Endothelial cell of umbilical vein (primary cell): ENCODE measurements around the gene ATXN1. TPM values are rescaled to one million over a fixed set of nuclear protein-coding genes. Genes with fewer than 3 reads are reported as not detected.

Experiments used
- BruUV-seq: library from RNA; stranded (reverse); fragments of 400-500 nt; replicated peaks from 2 replicates; lab custom pipeline; 2021; lab: Mats Ljungman, UMichigan
- CTCF ChIA-PET: fragments of 300-600, 350-600 bp; sonication (Branson Sonifier 250); formaldehyde crosslinking; loops from one replicate; lab custom pipeline; 2021; ENCODE audit warnings: antibody characterized with exemption, inconsistent platforms; lab: Charles Lee
- POLR2A ChIA-PET: fragments of 300-600, 350-600 bp; sonication (Branson Sonifier 250); formaldehyde crosslinking; loops from one replicate; lab custom pipeline; 2021; ENCODE audit warnings: antibody characterized with exemption, inconsistent platforms; lab: Charles Lee
- DNase-seq: peaks from one replicate; pipeline ENCODE4 v3.0.0-alpha.2; 2011; ENCODE audit warnings: low read depth, low spot score
- FAIRE-seq: peaks from 2 replicates; lab custom pipeline; 2011; peaks lifted over from hg19 to GRCh38; lab: Jason Lieb, UNC
- H2AFZ ChIP-seq: 2 replicates; pipeline ENCODE4 v1.6.0; 2012; ENCODE audit warnings: low read depth, low read length, control low read depth, inconsistent platforms
- H3K27ac ChIP-seq: 2 replicates; pipeline ENCODE4 v1.5.1; 2011; ENCODE audit warnings: low read depth, mild to moderate bottlenecking, control low read depth, low read length, moderate library complexity; ENCODE audit not compliant: insufficient read depth
- H3K27me3 ChIP-seq, 2 experiments: 2 replicates each; pipeline versions ENCODE4 v1.6.0 to v1.6.1; 2011; ENCODE audit warnings: low read length in 2 of 2, mixed read lengths in 1 of 2; ENCODE audit not compliant: control insufficient read depth in 2 of 2, insufficient read depth in 2 of 2
- H3K36me3 ChIP-seq, 2 experiments: 2 replicates in 1 of 2; 3 replicates in 1 of 2; pipeline ENCODE4 v1.5.1; 2011; ENCODE audit warnings: low read length in 2 of 2, mild to moderate bottlenecking in 1 of 2, moderate library complexity in 1 of 2; ENCODE audit not compliant: control insufficient read depth in 2 of 2, insufficient read depth in 2 of 2; ENCODE audit errors: extremely low read depth in 1 of 2
- H3K4me1 ChIP-seq: 3 replicates; pipeline ENCODE4 v1.5.1; 2011; ENCODE audit warnings: mild to moderate bottlenecking, low read length; ENCODE audit not compliant: control insufficient read depth, insufficient read depth; ENCODE audit errors: extremely low read depth
- H3K4me2 ChIP-seq: 2 replicates; pipeline ENCODE4 v1.6.1; 2011; ENCODE audit warnings: low read length, control low read depth, mixed read lengths; ENCODE audit not compliant: insufficient read depth
- H3K4me3 ChIP-seq, 3 experiments: fragments of 200-600 bp in 1 of 3; sonication (generic), shearing (Covaris generic) in 1 of 3; replicated peaks in 1 of 3; 2 replicates each; pipeline ENCODE4 v1.5.1; 2011 to 2016; ENCODE audit warnings: control low read depth in 3 of 3, low read length in 3 of 3, mild to moderate bottlenecking in 2 of 3, inconsistent platforms in 1 of 3, low read depth in 1 of 3, moderate library complexity in 1 of 3; ENCODE audit not compliant: insufficient read depth in 1 of 3
- H3K79me2 ChIP-seq: 2 replicates; pipeline ENCODE4 v1.6.0; 2012; ENCODE audit warnings: low read length, inconsistent platforms; ENCODE audit not compliant: control insufficient read depth, insufficient read depth
- H3K9ac ChIP-seq: replicated peaks from 2 replicates; pipeline ENCODE3; 2011; ENCODE audit warnings: low read length, control low read depth; ENCODE audit not compliant: insufficient read depth; ENCODE audit errors: extremely low read depth
- H3K9me1 ChIP-seq: replicated peaks from 3 replicates; pipeline ENCODE4 v1.6.0; 2011; ENCODE audit warnings: mild to moderate bottlenecking, low read length; ENCODE audit not compliant: control insufficient read depth, insufficient read depth; ENCODE audit errors: extremely low read depth
- H3K9me3 ChIP-seq: replicated peaks from 2 replicates; pipeline ENCODE4 v1.5.1; 2012; ENCODE audit warnings: low read length, inconsistent platforms; ENCODE audit not compliant: control insufficient read depth, insufficient read depth
- H4K20me1 ChIP-seq: replicated peaks from 2 replicates; pipeline ENCODE3; 2011; ENCODE audit warnings: mild to moderate bottlenecking, low read length; ENCODE audit not compliant: control insufficient read depth, insufficient read depth; ENCODE audit errors: extremely low read depth
- EZH2 ChIP-seq: IDR thresholded peaks from 2 replicates; pipeline ENCODE4 v1.6.1; 2012; ENCODE audit warnings: borderline replicate concordance, low read depth, mild to moderate bottlenecking, moderate library complexity, low read length, inconsistent platforms; ENCODE audit not compliant: severe bottlenecking
- FOS ChIP-seq: IDR thresholded peaks from 2 replicates; pipeline ENCODE4 v1.6.1; 2011; ENCODE audit warnings: mild to moderate bottlenecking, low read length, moderate library complexity, borderline replicate concordance; ENCODE audit not compliant: insufficient read depth
- GATA2 ChIP-seq: IDR thresholded peaks from 2 replicates; pipeline ENCODE4 v1.7.0; 2011; ENCODE audit warnings: low read depth, mild to moderate bottlenecking, moderate library complexity, mixed read lengths, low read length; ENCODE audit not compliant: insufficient read length, insufficient read depth
- JUN ChIP-seq: IDR thresholded peaks from 2 replicates; pipeline ENCODE4 v1.6.1; 2011; ENCODE audit warnings: borderline replicate concordance, low read depth; ENCODE audit not compliant: insufficient read length, insufficient read depth
- MAX ChIP-seq: IDR thresholded peaks from 2 replicates; pipeline ENCODE4 v1.6.1; 2011; ENCODE audit not compliant: insufficient read depth, insufficient read length
- MYC ChIP-seq: IDR thresholded peaks from one replicate; pipeline ENCODE4 v1.6.1; 2011; ENCODE audit warnings: mild to moderate bottlenecking, low read depth, low read length
- POLR2A ChIP-seq: IDR thresholded peaks from 2 replicates; pipeline ENCODE4 v1.6.1; 2012; ENCODE audit warnings: low read depth, mild to moderate bottlenecking, control low read depth, low read length
- POLR2AphosphoS5 ChIP-seq: IDR thresholded peaks from 2 replicates; pipeline ENCODE4 v1.6.1; 2012; ENCODE audit warnings: low read depth, mild to moderate bottlenecking, control low read depth, low read length, moderate library complexity; ENCODE audit not compliant: insufficient read depth
- dilution Hi-C: fragments of 300-500 bp; cut with MboI; formaldehyde crosslinking; loops from one replicate; pipeline ENCODE4 v1.15.0; 2019; ENCODE audit warnings: low sequenced_read_pairs; ENCODE audit not compliant: extremely low pct_ligation_motif_present
- intact Hi-C: fragments of 100-400 bp; cut with micrococcal nuclease; formaldehyde crosslinking; loops from one replicate; pipeline ENCODE4 v1.10.0; 2022
- polyA plus RNA-seq, 4 experiments: library from polyadenylated mRNA; depleted of rRNA in 3 of 4; stranded (reverse) in 3 of 4; unstranded in 1 of 4; fragments of >200 nt; gene quantifications; 2 replicates each; pipeline versions ENCODE4 v1.2.1 to v1.2.3, GENCODE V29; 2011 to 2012; ENCODE audit warnings: missing spikeins in 1 of 4
- total RNA-seq: library from RNA; stranded (reverse); gene quantifications from 2 replicates; pipeline ENCODE4 v1.2.3, GENCODE V29; 2021

ATXN1 gene
- total and polyA plus RNA-seq, 2 donors (not counting 3 experiments of a cell fraction or from before 2014, with no cell fraction given), result 16.4 to 33.0 TPM

- no TSS peak for BruUV-seq
- H3K4me3 ChIP-seq, result no peak overlapping the region
- H3K27ac ChIP-seq, result no peak overlapping the region
- ChIA-PET CTCF (interaction anchor here (1.4 kb wide), 1 partner anchor 27 kb away, joined by 4 read pairs; no protein-coding TSS in a partner anchor), POLR2A (no interaction called here)
- DNase-seq, result no peak
- H2AFZ ChIP-seq, result no peak overlapping the region
- no peaks in the 10 kb centered on the region for H3K27me3 ChIP-seq
- TF ChIP-seq MYC (no peak), POLR2A (no peak)
- no peaks in the 10 kb centered on the region for H3K79me2 ChIP-seq
- dilution Hi-C loops (no loop called here), intact Hi-C loops (no loop called here)
- no peak overlapping the region for H3K4me2 ChIP-seq
- no peaks in the 10 kb centered on the region for H3K9me1 ChIP-seq
- H3K9me3 ChIP-seq, result no peaks in the 10 kb centered on the region
- H3K4me1 ChIP-seq, result peaks cover 14% of the 10 kb centered on the region
- H3K9ac ChIP-seq, result no peak overlapping the region
- no peaks in the 10 kb centered on the region for H4K20me1 ChIP-seq
- peaks cover 0 to 2% of the 10 kb centered on the region in 2 experiments for H3K36me3 ChIP-seq
- FAIRE-seq, result no peak
These were observed 70.6 kb downstream of the ATXN1 start for GRCh38 chr6:16690608-16691142.

- Histone ChIP-seq H3K27ac (no peak overlapping the region), H3K4me3 (no peak overlapping the region), H3K4me1 (peaks cover 14% of the 10 kb centered on the region), H3K9me3 (no peaks in the 10 kb centered on the region), H3K27me3 (no peaks in the 10 kb centered on the region), H3K9ac (no peak overlapping the region), H4K20me1 (no peaks in the 10 kb centered on the region), H3K79me2 (no peaks in the 10 kb centered on the region), H3K4me2 (no peak overlapping the region), H3K36me3 (peaks cover 0 to 2% of the 10 kb centered on the region in 2 experiments), H3K9me1 (no peaks in the 10 kb centered on the region), H2AFZ (no peak overlapping the region)
- no TSS peak for BruUV-seq
- FAIRE-seq (no peak), DNase-seq (no peak)
- CTCF ChIA-PET, result interaction anchor here (0.7 to 2.1 kb wide), 4 partner anchors 16 to 351 kb away, joined by 4 to 8 read pairs (median 5); partner anchors contain the start of gene ATXN1
- dilution Hi-C loops, result no loop called here
- intact Hi-C loops, result loop anchor here (1.0 kb wide), 1 partner anchor 9 kb away; no protein-coding TSS in a partner anchor
- TF ChIP-seq GATA2, result no peak
- no peak for TF ChIP-seq MYC
- no peak for TF ChIP-seq MAX
- no peak for TF ChIP-seq POLR2AphosphoS5
- no peak for TF ChIP-seq POLR2A
- TF ChIP-seq EZH2, result no peak
- TF ChIP-seq FOS, result no peak
- TF ChIP-seq JUN, result no peak
- POLR2A ChIA-PET, result no interaction called here
These were observed 71.3 kb downstream of the ATXN1 start for GRCh38 chr6:16689788-16690607.
